Muscle of arm (tissue), 14 donors: ENCODE data around the gene TBRG4. TPM values are rescaled to one million over a fixed set of nuclear protein-coding genes. Genes with fewer than 3 reads are reported as not detected.
"Not testable (repeated sequence)": the region's sequence is repeated elsewhere in the genome, so short reads cannot be mapped to it uniquely, and the experiment has no call there.

Experiments used
- DNase-seq: peaks from one replicate; pipeline ENCODE4 v3.0.0-alpha.2; 2013
- long read RNA-seq, 11 donors: transcript quantifications; one replicate each; lab custom pipeline, GENCODE V29; 2026
- polyA plus RNA-seq, 12 donors: library from polyadenylated mRNA; unstranded; fragments of 120-200 nt; gene quantifications; one replicate each; pipeline ENCODE4 v1.2.1, GENCODE V29; 2013; ENCODE audit not compliant: insufficient read length in 12 of 12

The TBRG4 gene
- polyA plus RNA-seq, result 10 to 100 TPM in 11 of 12 donors, not detected in 1; 30.1 to 87.5 (median 36.7) TPM
- long read RNA-seq, donor 1, transcript TBRG4-201 (11 exons, 2,243 nt), result major isoform, 5 of 21 reads
- long read RNA-seq, donor 1, partial matches to known transcripts, result 13 of 21 reads
- long read RNA-seq, donor 1, other reads (novel, unspliced or antisense), result 0 of 21 reads
- long read RNA-seq, donor 2, transcript TBRG4-201 (11 exons, 2,243 nt), result major isoform, 5 of 10 reads
- long read RNA-seq, donor 2, partial matches to known transcripts, result 0 of 10 reads
- long read RNA-seq, donor 2, other reads (novel, unspliced or antisense), result 0 of 10 reads
- long read RNA-seq, donor 3, partial matches to known transcripts, result 0 of 5 reads
- long read RNA-seq, donor 3, other reads (novel, unspliced or antisense), result 0 of 5 reads
- long read RNA-seq, donor 4, partial matches to known transcripts, result 5 of 6 reads
- long read RNA-seq, donor 4, other reads (novel, unspliced or antisense), result 0 of 6 reads
- long read RNA-seq, donor 5, transcript TBRG4-202 (9 exons, 1,917 nt), result minor isoform, 6 of 26 reads
- long read RNA-seq, donor 5, transcript TBRG4-201 (11 exons, 2,243 nt), result major isoform, 7 of 26 reads
- long read RNA-seq, donor 5, partial matches to known transcripts, result 11 of 26 reads
- long read RNA-seq, donor 5, other reads (novel, unspliced or antisense), result 0 of 26 reads
- long read RNA-seq, donor 6, partial matches to known transcripts, result 0 of 2 reads
- long read RNA-seq, donor 6, other reads (novel, unspliced or antisense), result 0 of 2 reads
- long read RNA-seq, donor 7, partial matches to known transcripts, result 0 of 1 reads
- long read RNA-seq, donor 7, other reads (novel, unspliced or antisense), result 0 of 1 reads
- long read RNA-seq, donor 8, transcript TBRG4-202 (9 exons, 1,917 nt), result major isoform, 6 of 19 reads
- long read RNA-seq, donor 8, partial matches to known transcripts, result 5 of 19 reads
- long read RNA-seq, donor 8, other reads (novel, unspliced or antisense), result 0 of 19 reads
- long read RNA-seq, donor 9, partial matches to known transcripts, result 6 of 11 reads
- long read RNA-seq, donor 9, other reads (novel, unspliced or antisense), result 0 of 11 reads
- long read RNA-seq, donor 10, partial matches to known transcripts, result 6 of 12 reads
- long read RNA-seq, donor 10, other reads (novel, unspliced or antisense), result 0 of 12 reads
- long read RNA-seq, donor 11, transcript TBRG4-201 (11 exons, 2,243 nt), result major isoform, 6 of 21 reads
- long read RNA-seq, donor 11, partial matches to known transcripts, result 8 of 21 reads
- long read RNA-seq, donor 11, other reads (novel, unspliced or antisense), result 0 of 21 reads

DNA sequence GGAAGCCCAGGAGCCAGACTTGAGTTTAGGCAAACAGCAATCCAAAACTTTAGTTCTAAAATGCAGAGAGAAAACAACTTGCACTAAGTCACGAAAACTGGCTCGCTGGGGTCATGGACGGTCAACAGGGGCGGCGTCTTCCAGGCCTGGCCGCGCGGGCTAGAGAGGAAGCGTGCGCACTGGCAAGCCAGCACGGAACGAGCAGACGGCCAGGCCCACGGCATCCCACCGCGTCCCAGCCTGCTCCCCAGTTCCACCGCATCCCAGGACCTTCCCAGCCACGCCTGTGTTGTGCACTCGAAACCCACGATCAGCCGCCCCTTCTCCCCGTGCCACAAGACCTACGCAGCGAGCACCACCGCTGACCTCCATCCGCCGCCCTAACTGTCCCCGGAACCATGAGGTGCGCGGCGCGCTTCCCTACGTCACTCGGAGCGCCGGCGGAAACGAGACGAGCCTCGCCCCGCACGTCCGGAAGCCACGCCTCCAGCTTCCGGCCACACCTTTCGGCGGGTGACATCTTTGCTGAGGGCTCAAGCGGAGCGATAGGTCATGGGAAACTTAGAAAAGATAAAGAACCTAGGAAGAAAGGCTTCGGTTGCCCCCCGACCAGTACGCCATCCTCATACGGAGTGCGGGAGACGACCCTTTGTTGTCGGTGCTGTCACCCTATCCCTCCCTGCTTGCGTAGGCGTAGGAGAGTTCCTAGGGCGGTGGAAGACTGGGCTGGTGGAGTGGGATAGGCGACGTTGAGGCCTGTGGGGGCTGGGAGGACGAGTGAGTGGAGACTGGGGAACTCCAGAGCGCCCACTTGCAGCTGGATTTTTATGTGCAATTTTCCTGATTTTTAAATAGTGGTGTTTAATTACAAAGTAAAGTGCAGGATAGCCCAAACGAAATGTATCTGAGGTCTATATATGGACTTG is at the start of gene TBRG4:
Gene TBRG4 (minus strand): TSS at position 400 of the 926 bp plus-strand sequence. CDS start 2,460 bp downstream, outside the sequence.
- peak; percentile 96 for DNase-seq

DNA sequence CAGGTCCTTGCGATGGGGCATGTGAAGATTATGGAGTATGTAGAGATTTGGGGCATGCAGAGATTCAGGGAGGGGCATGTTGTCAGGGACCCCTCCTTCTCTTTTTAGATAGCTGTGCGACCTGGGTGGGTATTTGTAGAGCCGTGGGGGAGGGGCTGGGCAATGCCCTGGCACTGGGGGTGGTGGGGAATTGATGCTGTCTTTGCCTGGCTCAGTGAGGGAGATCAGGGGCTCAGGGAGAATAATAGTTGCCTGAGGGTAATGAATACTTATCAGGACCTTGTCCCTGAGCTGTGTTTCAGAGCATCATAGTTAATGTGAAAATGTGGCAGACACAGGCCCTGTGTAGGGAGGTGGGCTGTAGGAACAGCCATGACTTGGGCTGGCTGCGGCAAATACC is 49.6 kb upstream of the TBRG4 start:
- no peak for DNase-seq

DNA sequence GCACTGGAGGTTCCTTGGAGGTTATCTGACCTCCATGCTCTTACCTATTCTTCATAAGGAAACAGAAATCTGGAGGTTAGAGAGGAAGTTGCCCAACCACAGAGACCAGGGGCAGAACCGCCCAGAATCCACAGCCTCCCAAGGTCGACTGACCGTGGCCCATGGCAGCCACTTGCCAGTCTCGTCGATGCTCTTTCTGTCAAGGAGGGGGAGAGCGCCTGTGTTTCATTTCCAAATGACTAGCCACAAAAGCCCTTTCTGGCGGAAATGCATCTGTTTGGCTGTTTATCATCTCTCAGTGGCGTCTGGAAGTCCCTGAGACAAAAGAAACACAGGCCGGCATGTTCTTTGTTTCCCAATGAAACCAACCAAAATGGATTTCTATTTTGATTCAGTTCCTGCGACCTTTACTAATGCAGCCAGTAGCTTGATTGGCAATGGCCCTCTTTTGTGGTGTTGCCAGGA is 49.0 kb upstream of the TBRG4 start:
- no peak for DNase-seq

DNA sequence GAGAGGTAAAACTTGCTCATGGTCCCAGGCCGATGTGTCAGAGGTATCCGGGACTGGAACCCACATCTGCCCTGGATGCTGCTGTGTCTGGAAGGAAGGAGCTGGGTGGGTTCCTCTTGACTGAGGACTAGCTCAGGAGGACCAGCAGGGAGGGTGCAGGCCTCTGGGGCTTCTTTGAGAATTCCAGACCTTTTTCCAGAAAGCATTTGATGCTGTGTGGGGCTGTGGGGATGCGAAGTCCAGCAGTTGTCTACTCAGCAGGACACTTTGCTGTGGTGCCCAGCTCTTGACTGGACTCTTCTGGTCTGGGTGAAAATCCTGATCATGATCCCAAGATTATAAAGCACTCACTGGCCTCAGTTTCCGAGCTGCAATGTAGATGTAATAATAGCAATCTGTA is 47.8 kb upstream of the TBRG4 start:
- DNase-seq, result no peak

DNA sequence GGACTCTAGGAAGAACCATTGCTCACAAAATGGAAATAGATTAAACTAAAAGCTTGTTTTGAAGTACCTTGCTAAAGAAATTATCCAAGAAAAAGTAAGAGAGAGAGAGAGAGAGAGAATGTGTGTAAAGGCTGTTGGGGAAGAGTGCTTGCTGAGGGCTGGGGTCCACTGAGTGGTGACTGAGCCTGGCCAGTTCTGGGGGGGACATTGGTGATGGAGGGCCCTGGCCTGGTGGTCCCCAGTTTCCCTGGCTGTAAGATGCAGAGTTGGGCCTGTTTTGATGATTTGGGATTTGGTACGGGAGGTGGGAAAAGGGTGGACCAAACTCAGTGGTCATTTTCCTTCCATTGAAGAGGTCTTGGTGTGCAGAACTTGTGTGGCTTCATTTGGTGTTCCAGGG is 47.0 kb upstream of the TBRG4 start:
- DNase-seq, result no peak

DNA sequence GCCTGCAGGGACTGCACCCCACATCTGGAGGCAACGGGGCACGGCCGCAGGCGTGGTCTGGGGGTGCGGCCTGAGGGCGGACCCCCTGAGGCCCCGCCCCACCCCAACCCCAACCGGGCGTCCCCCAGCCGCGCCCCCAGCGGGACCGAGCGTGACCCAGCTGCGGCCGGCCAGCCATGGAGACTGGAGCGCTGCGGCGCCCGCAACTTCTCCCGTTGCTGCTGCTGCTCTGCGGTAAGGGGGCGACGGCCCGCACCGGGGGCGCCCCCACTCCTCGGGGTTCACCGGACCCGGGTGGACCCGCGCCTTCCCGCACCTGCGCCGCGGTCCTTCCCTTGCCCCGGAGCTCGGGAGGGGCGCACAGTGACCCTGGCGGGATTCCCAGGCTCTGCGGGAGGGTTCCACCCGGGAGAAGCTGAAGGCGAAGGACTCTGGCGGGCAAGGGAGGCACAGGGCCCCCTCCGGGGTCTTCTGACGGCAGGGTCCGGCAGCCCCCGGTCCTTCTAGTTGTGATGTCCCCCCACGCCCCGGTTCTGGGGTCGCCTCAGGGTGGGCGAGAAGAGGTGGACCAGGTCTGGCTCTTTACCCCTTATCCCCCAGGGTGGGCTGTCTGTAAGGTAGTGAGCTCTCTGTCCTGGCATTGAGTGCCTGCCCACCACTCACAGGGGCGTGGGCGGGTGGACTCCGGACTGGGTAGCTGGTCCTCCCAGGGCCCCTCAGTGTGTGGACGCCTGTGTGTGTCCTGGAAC is 46.3 kb upstream of the TBRG4 start, which contains the start of gene RAMP3:
Gene RAMP3 (plus strand): TSS at position 139 of the 749 bp plus-strand sequence. CDS start 38 bp downstream, at position 177.
- no peak for DNase-seq

DNA sequence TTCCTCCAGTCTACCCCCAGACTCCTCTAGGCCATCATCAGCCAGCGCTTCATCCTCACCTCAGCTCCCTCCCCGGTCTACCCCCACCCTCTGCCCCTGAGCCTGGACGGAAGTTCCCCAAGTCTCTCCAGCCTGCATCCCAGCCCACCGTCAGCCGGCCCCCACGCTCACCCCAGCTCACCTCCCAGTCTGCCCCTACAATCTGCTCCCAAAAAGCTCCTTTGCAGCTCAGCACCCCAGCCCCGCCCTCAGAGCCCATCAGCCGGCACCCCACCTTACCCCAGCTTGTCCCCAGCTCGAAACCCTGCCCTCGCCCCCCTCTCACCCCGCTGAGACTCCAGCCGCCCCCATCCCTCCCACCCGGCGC is 45.8 kb upstream of the TBRG4 start:
- no peak for DNase-seq

DNA sequence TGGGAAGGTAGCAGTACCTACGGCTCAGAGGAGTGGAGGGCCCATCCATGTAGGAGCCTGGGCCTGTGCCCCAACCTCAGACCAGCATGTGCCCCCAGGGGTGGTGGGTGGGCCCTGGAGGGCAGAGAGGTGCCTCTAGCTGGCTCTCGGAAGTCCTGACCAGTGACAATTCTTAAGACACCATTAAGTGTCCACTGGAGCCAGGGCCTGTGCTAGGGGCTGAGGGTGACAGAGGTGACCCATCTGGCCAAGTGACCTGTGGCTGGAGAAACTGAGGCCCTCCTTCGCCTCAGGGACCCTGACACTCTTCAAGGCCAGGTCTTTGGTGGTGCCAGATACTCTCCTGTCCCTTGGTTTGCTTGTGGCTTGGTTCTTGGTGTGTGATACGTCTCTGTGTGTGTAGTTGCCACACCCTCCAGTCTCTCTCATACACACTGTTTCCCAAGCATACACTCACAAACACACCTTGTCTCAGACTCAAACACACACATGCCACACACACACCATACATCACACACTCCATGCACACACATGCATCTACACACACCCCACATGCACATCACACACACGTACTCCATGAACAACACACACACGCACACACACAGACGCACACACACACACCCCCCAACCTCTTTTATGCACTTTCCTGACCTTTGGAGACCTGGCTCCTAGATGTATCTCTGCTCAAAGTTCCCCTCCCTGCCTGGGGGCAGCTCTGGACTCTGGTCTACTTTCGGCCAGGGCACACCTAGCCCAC is 45.2 kb upstream of the TBRG4 start:
- DNase-seq, result no peak

DNA sequence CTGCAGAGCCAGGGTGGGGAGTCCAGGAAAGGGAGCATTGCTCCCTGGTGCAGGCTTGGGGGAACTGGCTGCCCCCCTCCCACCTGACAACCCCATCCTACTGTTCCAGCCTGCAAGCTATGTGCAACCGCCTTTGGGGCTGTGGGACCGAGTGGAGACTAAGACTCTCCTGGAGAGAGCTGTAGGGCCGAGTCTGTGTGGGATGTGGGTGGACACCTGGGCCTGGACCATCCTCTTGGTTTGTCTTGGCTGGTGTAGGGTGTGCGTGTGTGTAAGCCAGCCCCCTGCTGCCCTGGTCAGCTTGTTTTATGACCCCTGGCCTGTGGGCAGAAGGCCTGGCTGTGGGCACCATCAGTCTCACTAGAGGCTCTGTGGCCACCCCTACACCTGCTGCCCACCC is 44.4 kb upstream of the TBRG4 start:
- DNase-seq, result no peak

DNA sequence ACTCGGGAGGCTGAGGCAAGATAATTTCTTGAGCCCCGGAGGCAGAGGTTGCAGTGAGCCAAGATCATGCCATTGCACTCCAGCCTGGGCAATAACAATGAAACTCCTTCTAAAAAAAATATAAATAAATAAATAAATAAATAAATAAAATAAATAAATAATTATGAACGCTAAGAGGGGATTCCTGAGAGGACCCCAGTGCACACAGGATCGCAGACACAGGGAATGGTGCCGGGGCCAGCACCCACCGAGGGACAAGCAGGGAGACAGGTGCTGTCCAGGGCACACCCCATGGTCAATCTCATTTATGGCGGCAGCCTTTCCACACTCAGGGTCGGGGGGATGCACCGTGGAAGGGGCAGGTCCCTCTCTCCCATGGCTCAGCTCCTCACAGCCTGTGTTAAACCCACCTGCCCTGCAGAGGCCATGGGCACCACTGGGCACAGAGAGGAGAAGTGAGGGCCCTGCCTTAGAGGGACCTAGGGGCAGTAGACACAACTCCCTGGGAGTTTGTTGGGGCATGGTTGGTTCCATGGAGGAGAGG is 43.9 kb upstream of the TBRG4 start:
- DNase-seq, result no peak

DNA sequence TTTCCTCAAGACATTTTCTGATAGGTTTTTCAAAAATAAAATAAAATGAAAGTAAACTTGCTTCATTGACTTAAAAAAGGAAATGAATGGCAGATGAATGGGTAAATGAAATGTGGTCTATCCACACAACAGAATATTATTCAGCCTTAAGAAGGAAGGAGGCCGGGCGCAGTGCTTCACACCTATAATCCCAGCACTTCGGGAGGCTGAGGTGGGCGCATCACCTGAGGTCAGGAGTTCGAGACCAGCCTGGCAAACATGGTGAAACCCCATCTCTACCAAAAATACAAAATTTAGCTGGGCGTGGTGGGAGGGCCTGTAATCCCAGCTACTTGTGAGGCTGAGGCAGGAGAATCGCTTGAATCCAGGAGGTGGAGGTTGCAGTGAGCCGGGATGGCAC is 42.4 kb upstream of the TBRG4 start:
- DNase-seq, result not testable (repeated sequence)

DNA sequence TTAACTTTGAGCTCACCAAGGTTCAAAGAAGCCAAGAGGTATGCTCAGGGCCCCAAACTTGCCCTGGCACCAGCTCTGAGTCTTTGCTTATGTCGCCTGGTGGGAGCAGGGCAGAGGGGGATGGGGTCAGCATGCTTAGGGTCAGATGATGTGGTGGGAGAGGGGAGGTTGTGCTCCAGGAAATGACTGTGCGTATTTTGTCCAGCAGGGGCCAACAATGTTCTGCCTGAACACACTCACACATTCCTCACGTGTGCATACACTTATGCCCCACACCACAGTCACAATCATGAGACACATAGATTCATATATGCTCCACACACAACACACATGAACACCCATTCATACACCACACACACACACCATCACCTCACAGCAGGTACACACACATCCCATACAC is 41.7 kb upstream of the TBRG4 start:
- no peak for DNase-seq

DNA sequence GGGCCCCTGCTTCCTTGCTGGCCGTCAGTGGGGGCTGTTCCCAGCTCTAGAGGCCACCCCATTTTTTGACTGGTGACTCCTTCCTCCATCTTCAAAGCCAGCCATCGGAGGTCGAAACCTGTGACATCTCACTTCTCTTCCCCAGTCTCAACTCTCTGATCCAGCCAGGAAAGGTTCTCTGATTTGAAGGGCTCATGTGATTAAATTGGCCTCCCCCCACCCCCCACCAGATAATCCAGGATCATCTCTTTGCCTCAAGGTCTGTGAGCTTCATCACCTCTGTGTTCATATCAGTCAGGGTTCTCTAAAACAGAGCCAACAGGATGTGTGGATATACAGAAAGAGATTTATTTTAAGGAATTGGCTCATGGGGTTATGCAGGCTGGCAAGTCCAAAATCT is 40.5 kb upstream of the TBRG4 start:
- DNase-seq, result no peak

DNA sequence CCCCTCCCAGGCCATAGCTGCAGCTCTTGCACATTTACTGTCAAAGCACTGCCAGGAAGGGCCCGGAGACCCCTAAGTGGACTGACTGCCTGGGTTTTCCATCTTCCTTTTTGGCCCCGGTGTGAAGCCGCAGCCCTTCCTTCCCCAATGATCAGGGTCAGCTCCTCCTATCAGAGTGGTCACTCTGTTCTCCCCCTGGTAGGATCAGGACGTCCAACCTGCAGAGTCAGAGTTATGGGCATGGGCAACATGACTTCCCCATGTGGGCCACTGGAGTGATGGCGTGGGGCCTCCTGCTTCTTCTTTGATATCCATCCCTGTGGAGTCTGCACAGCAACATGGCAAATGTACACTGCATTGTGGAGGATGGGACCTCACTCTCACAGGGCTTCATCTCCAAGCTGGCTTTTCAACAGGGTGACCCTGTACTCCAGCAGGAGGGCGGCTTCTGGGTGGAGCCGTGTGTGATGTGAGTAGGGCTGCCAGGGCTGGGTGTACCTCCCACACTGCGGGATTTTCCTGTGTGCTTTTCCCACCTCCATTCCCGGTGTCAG is 39.7 kb upstream of the TBRG4 start:
- no peak for DNase-seq

DNA sequence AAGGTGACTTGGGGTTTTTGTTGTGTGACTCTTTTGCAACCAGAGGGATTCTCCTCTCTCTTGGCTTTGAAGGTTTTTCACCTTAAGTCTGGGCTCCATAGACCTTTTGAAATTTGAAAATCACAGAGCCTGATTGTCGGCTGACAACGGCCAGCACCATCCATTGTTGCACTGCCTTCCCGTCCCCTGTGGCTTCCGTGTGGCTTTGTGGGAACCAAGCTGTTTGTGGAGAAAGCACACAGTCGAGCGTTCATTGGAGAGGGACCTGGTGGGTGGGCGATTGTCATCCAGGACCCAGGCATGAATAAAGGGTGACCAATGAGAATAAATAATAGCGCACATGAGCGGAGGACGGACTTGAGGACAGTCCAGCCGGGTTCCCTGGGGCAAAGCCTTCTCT is 38.7 kb upstream of the TBRG4 start:
- no peak for DNase-seq

DNA sequence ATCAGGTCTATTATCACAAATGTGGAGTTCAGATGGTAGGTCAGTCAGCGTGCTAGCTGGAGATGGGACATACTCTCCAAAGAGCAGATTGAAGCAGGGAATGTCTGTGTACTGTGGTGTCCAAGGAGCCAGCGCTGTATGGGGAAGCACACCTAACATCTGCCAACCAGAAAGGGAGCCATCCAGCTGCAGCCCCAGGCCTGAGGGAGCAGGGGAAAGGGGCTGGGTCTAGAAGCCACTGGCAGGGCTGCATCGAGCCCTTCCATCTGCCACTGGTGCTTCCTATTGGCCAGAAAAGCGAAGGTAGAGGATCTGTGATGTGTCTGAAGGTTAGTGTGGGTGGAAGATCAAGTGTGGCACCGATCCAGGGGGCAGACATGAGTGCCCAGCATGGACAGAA is 38.1 kb upstream of the TBRG4 start:
- DNase-seq, result no peak

DNA sequence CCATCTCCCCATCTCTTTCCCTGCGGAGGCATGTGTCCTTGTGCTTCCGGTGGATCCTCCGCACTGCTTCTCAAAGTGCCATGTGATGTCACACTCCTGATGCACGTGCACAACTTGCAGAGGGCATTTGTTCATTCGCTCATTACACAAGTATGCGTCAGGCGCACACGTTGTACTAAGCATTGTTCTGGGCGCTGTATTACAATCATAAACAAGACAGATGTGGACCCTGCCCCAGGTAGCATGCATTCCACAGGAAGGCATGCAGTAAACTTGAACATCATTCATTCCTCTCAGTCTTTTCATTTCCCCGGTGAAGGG is 37.1 kb upstream of the TBRG4 start:
- no peak for DNase-seq

DNA sequence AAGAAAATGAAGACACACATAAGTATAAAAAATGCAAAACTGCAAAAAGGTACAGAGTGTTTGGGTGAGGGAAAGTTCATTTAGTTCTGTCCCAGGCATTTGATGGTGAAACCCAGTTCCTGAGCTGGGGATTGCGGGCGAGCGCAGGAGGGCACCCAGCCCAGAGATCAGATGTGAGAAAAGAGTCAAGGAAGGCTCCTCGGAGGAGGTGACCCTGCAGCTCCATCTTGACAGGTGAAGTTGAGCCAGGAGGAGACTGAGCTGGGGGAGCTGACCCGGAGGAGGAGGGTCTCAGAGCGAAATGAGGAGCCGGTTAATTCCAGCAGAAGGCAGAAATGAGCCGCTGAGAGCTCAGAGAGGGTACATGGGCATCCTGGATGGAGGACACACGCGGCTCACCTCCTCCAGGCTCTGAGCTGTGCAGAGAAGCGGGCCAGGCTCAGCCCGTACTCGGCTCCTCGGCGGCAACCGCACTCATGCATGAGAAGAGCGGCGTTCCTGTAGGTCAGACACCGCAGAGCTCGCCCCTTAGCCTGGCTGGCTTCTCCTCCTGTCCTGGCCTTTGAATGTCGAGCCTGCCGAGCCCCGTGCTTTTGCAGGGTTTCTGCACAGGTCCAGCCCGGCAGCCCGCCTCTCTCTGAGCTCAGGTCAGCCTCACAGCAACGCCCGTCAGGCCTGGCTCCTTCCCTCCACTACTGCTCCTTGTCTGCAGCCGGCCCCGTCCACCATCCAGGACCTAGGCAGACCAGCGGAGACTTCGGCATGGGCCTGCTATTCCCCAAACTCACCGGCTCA is 36.6 kb upstream of the TBRG4 start:
- no peak for DNase-seq
